RWPE2 (cell line): ENCODE data around the gene COMTD1.

Experiments
- ATAC-seq: fragments of 200-7000 bp; cut with Tn5 transposase; 3 replicates; pipeline ENCODE4 v1.9.1; 2021; ENCODE audit warnings: low read depth
- DNase-seq: peaks from one replicate; pipeline ENCODE4 v3.0.0-alpha.2; 2020; ENCODE audit warnings: low spot score
- H3K27ac ChIP-seq: fragments of 450-650 bp; 2 replicates; pipeline ENCODE4 v1.5.1; 2017; ENCODE audit warnings: mild to moderate bottlenecking; ENCODE audit not compliant: poor library complexity, severe bottlenecking
- H3K27me3 ChIP-seq: fragments of 250-450 bp; sonication (Bioruptor Pico); 2 replicates; pipeline ENCODE4 v1.5.1; 2021; ENCODE audit warnings: mild to moderate bottlenecking, moderate library complexity; ENCODE audit not compliant: insufficient read depth, poor library complexity, severe bottlenecking
- H3K36me3 ChIP-seq: fragments of 250-450 bp; sonication (Bioruptor Pico); 2 replicates; pipeline ENCODE4 v1.5.1; 2020; ENCODE audit warnings: low read depth, mild to moderate bottlenecking, moderate library complexity
- H3K4me1 ChIP-seq: fragments of 250-450 bp; sonication (Bioruptor Pico); 2 replicates; pipeline ENCODE4 v1.5.1; 2021; ENCODE audit warnings: mild to moderate bottlenecking, moderate library complexity; ENCODE audit not compliant: insufficient read depth, poor library complexity, severe bottlenecking
- H3K4me3 ChIP-seq: fragments of 250-450 bp; sonication (Bioruptor Pico); 2 replicates; pipeline ENCODE4 v1.5.1; 2021; ENCODE audit warnings: mild to moderate bottlenecking, moderate library complexity; ENCODE audit not compliant: severe bottlenecking
- H3K9me3 ChIP-seq: fragments of 250-450 bp; sonication (Bioruptor Pico); 2 replicates; pipeline ENCODE4 v1.5.1; 2021; ENCODE audit warnings: mild to moderate bottlenecking, moderate library complexity; ENCODE audit not compliant: severe bottlenecking
- TF ChIP-seq, protein P1 (sequence below): fragments of 450-650 bp; IDR thresholded peaks from one replicate; pipeline ENCODE4 v1.5.1; 2017; ENCODE audit warnings: mild to moderate bottlenecking, moderate library complexity; ENCODE audit not compliant: poor library complexity, severe bottlenecking

COMTD1 gene

DNA sequence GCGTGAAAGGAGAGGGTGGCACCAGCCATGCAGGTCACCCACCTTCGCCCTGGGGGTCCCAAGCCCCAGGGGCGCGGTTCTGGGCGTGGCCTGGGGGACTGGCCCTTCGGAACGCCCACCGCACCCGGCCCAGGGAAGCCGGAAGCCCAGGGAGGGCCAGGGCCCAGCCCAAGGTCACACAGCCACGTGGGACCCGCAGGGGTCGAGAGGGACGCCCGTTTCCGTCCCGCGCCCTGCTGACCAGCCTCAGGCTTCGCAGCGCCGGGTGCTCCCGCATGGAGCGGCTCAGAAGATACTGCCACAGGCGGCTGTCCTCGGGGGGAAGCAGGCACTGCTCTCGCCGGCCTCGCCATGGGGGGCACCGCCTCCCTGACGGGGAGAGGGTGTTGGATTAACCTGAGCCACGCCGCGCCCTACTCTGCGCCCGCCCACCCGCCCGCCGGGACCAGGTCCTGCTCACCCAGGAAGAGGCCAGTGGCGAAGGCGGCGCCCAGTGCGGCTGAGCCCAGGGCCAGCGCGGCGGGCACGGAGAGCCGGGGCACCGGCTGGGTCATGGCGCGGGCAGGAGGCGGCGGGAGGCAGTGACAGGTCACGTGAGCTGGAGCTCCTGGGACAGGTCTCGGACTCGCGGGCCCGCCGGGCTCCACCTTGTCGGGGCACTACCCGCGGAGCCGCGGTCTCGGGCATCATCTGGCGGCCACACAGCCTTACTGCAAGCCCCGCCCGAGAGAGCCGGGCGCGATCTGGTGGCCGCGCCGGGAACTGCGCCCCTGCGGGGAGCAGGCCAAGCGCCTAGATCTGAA lies at the start of gene COMTD1:
TSS of gene COMTD1 (minus strand) at position 583 of the 803 bp plus-strand sequence. CDS start at position 554, 29 bp downstream.
- DNase-seq = peak; percentile 97
- H3K4me1 ChIP-seq = peaks cover 7% of the 10 kb centered on the region
- peaks cover 33% of the 10 kb centered on the region for H3K36me3 ChIP-seq
- H3K27ac ChIP-seq = peak within 1 kb of the TSS; percentile 90
- peak within 1 kb of the TSS; percentile 40 for H3K4me3 ChIP-seq
- H3K9me3 ChIP-seq = no peaks in the 10 kb centered on the region
- TF ChIP-seq, protein P1, sequence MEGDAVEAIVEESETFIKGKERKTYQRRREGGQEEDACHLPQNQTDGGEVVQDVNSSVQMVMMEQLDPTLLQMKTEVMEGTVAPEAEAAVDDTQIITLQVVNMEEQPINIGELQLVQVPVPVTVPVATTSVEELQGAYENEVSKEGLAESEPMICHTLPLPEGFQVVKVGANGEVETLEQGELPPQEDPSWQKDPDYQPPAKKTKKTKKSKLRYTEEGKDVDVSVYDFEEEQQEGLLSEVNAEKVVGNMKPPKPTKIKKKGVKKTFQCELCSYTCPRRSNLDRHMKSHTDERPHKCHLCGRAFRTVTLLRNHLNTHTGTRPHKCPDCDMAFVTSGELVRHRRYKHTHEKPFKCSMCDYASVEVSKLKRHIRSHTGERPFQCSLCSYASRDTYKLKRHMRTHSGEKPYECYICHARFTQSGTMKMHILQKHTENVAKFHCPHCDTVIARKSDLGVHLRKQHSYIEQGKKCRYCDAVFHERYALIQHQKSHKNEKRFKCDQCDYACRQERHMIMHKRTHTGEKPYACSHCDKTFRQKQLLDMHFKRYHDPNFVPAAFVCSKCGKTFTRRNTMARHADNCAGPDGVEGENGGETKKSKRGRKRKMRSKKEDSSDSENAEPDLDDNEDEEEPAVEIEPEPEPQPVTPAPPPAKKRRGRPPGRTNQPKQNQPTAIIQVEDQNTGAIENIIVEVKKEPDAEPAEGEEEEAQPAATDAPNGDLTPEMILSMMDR = peak; percentile 100
- H3K27me3 ChIP-seq = no peaks in the 10 kb centered on the region
- peak; percentile 62 for ATAC-seq

GRCh38 chr10:75283671-75284470 lies 48.1 kb upstream of the COMTD1 start:
- TF ChIP-seq, protein P1 = no peak
- no peaks in the 10 kb centered on the region for H3K4me1 ChIP-seq
- H3K36me3 ChIP-seq = no peaks in the 10 kb centered on the region
- no peaks in the 10 kb centered on the region for H3K9me3 ChIP-seq
- H3K4me3 ChIP-seq = no peak overlapping the region
- DNase-seq (no peak), ATAC-seq (no peak)
- no peaks in the 10 kb centered on the region for H3K27me3 ChIP-seq
- H3K27ac ChIP-seq = no peak overlapping the region

- no peak overlapping the region for H3K4me3 ChIP-seq
- H3K9me3 ChIP-seq = no peaks in the 10 kb centered on the region
- no peak for ATAC-seq
- H3K4me1 ChIP-seq = no peaks in the 10 kb centered on the region
- no peaks in the 10 kb centered on the region for H3K36me3 ChIP-seq
- H3K27ac ChIP-seq = no peak overlapping the region
- TF ChIP-seq, protein P1 = no peak
- DNase-seq = no peak
- no peaks in the 10 kb centered on the region for H3K27me3 ChIP-seq
These were observed 47.4 kb upstream of the COMTD1 start for GRCh38 chr10:75283078-75283670.

GRCh38 chr10:75281974-75282373 lies 46.2 kb upstream of the COMTD1 start:
- DNase-seq = no peak
- TF ChIP-seq, protein P1 = no peak
- H3K4me3 ChIP-seq = no peak overlapping the region
- H3K27me3 ChIP-seq = no peaks in the 10 kb centered on the region
- H3K9me3 ChIP-seq = no peaks in the 10 kb centered on the region
- no peak overlapping the region for H3K27ac ChIP-seq
- no peaks in the 10 kb centered on the region for H3K36me3 ChIP-seq
- ATAC-seq = no peak
- no peaks in the 10 kb centered on the region for H3K4me1 ChIP-seq
